DMS 273 (cell line): Measurements from ENCODE around the gene XK.
"Not testable (repeated sequence)": the region's sequence is repeated elsewhere in the genome, so short reads cannot be mapped to it uniquely, and the experiment has no call there.

Experiments
- DNase-seq: peaks from one replicate; lab custom pipeline; 2025; ENCODE audit not compliant: unreplicated experiment; lab: John Stamatoyannopoulos, UW

XK gene

DNA sequence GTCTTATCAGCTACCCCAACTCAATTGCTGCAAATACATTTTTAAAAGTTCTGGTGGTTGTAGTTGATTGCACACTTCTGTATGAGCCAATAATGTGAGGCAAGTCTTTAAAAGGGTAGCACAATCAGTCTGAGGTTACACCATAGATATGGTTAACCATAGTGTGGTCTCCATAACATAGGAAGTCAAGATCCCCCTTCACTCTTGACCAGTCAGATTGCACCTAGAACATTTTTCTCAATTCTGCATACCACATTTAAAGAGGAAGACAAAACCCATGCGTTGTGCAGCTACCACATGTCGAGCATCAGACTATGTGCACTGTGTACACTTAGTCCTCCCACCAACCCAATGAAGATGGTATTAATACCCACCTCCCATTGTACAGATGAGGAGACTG, 67.8 kb downstream of the XK start:
- no peak for DNase-seq

- no peak for DNase-seq
Measured at GRCh38 chrX:37754516-37754915, 68.9 kb downstream of the XK start.

- no peak for DNase-seq
Measured at GRCh38 chrX:37755025-37755424, 69.4 kb downstream of the XK start.

GRCh38 chrX:37757082-37757481, 71.5 kb downstream of the XK start:
- DNase-seq, result no peak

GRCh38 chrX:37759351-37759750, 73.8 kb downstream of the XK start:
- DNase-seq, result no peak

GRCh38 chrX:37759878-37760418, 74.4 kb downstream of the XK start:
- no peak for DNase-seq

DNA sequence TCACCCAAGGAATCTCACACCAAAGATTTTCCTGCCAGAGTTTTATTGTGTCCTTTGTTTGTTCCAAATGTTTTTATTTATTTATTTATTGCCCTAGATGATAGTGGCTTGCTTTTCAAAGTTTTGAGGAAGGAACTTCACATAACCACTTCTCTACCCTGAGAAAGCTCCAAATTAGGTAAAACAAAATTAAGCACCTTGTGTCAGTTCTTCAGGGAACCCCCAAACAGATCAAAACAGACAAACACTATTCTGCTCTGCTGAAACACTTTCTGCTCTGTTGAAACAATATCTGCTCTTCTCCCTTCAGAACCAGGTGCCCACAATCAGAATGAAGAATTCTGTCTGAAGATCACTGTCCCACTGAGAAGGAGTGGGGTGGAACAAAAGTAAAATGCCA, 77.8 kb downstream of the XK start:
- no peak for DNase-seq

GRCh38 chrX:37765507-37765906, 79.9 kb downstream of the XK start:
- DNase-seq, result peak; percentile 16

- no peak for DNase-seq
Measured at GRCh38 chrX:37767430-37767829, 81.8 kb downstream of the XK start.

DNA sequence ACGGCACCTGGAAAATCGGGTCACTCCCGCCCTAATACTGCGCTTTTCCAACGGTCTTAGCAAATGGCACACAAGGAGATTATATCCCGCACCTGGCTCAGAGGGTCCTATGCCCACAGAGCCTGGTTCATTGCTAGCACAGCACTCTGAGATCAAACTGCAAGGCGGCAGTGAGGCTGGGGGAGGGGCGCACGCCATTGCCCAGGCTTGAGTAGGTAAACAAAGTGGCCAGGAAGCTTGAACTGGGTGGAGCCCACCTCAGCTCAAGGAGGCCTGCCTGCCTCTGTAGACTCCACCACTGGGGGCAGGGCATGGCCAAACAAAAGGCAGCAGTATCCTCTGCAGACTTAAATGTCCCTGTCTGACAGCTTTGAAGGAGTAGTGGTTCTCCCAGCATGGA, 83.3 kb downstream of the XK start:
- not testable (repeated sequence) for DNase-seq

- no peak for DNase-seq
Measured at GRCh38 chrX:37776283-37776986, 90.8 kb downstream of the XK start.

- no peak for DNase-seq
Measured at GRCh38 chrX:37776987-37777325, 91.4 kb downstream of the XK start.

DNA sequence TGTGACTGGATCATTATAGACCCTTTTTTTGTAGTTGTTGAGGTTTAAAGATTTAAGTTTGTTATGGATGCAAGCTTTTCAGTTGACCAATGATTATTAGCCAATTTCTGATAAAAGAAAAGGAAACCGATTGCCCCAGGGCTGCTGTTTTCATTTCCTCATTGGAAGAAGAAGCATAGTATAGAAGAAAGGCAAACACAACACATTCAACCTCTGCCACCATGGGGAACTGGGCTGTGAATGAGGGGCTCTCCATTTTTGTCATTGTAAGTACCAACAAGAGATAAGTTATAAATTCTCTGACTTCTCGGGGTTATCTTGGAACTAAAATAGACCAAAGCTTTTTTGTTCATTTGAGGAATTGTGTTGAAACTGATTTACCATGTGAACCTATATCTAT, 94.3 kb downstream of the XK start, which contains the start of gene CYBB:
Gene CYBB, plus strand, starts transcription at position 203 of the 400 bp plus-strand sequence. Its CDS starts 19 bp downstream, at position 222.
- no peak for DNase-seq

DNA sequence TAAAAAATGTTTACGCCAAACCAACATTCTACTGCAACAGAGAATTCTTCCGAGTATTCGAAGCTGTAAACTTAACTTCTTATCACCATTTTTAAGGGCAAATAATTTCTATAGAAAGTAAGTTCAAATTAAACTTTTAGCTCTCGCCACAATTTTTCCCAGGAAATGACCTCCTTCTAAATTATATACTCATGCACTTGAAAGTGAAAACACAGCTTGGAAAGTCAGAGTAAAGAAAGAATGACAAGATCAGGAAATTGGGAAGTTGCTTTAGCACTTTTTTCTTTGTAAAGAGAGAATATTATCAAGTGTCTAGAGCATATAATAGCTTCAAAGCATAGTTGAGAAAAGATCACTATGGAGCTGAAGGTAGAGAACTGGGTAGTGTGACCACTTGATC, 95.5 kb downstream of the XK start:
- no peak for DNase-seq
